ENCODE measurements around the gene MCTP1. TPM values are rescaled to one million over a fixed set of nuclear protein-coding genes. Genes with fewer than 3 reads are reported as not detected.

Gene MCTP1
- total RNA-seq, 1 donor from 2014 or later: 63.1 TPM

DNA sequence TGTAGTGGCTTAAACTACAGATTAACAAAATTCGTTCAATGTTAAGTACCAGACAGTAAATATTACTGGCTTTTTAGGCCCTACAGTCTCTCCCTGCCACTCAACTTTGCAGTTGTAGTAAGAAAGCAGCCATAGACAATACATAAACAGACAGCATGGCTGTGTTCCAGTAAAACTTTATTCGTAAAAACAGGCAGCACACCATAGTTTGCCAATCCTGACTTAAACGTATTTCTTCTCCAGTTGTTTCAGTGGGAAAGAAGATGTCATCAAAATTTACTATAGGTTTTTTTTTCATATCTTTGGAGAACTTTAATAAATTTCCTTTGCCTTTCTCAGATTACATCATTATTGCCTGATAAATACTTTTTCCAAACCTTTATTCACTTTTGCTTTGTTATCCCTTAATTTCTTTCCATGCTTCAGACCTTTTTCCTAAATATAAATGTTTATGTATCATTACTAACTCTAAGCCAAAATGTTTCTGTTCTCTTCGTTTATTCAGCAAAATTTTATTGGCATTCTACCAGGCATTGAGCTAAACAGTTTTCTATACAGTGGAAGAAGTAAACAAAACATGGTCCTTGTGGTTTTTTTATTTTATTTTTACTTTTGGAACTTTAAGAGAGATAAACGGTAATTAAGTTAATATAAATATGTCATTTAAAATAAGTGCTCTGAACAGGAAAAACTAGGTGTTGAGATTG lies 601.9 kb downstream of the MCTP1 start:
- ATAC-seq (no peak), DNase-seq (ENCODE audit: low spot score) (no peak)
- intact Hi-C loops (cut with DNase I): no loop called here

GRCh38 chr5:94675965-94676618 lies 608.8 kb downstream of the MCTP1 start:
- DNase-seq (ENCODE audit: low spot score): no peak
- intact Hi-C loops (cut with DNase I): no loop called here
- no peak for ATAC-seq

DNA sequence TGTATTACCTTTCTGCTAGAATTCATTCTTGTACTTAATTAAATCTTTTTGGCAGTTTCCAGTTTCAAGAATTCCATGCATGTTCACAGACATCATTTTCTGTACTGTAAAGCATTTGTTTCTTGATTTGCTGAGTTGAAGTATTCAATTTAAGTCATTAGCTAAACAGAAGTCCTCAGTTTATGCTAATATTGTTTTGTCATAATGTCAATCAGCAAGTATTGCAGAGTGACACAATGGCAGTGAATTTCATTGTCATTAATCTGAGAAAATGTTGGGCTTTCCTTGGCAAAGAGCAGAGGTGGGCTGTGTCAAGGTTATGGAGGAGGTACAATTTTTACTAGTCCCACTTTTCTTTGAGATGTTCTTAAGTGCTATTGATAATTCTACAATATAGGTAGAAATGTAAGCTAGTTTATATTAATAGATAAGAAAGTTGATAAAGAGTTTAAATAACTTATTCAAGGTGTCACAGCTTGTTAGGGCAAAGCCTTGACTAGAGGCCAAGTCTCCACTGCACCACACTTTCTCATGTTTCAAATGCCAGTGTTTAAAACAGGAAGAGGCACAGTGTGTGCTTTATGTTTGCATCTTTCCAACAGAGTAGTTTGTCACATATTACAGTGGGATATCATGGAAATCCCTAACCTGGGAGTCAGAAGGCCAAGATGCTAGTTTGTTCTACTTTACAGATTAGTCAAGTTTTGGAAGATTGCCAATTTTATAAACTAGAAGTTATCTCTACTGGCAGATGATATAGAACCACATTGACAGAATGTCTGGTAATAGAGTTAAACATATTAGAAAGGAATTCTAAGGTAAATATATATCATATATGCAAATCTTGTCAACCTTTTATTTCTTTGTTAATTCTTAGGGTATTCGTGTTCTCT lies 610.2 kb downstream of the MCTP1 start:
- intact Hi-C loops (cut with DNase I): no loop called here
- DNase-seq (ENCODE audit: low spot score): no peak
- ATAC-seq: no peak

DNA sequence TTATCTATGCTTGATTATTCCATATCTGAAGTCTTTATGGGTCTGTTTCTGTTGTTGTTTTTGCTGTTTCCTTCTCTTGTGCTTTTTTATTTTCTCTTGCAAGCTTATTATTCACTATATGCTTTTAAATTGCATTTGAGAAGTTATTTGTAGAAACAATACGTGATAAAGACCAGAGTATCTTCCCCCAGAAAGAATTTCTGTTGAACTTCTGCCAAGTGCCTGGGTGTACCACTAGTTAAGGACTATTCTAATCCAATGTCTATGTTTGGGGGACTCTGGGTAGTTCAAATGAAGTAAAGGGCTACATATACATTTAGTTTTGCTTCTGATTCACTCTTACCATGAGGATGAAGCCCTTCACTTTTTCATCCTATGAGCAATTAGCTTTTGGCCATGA lies 612.1 kb downstream of the MCTP1 start:
- ATAC-seq (no peak), DNase-seq (ENCODE audit: low spot score) (no peak)
- intact Hi-C loops (cut with DNase I): no loop called here

GRCh38 chr5:94670726-94671125 lies 614.2 kb downstream of the MCTP1 start:
- DNase-seq (ENCODE audit: low spot score) (no peak), ATAC-seq (no peak)
- intact Hi-C loops (cut with DNase I): no loop called here

DNA sequence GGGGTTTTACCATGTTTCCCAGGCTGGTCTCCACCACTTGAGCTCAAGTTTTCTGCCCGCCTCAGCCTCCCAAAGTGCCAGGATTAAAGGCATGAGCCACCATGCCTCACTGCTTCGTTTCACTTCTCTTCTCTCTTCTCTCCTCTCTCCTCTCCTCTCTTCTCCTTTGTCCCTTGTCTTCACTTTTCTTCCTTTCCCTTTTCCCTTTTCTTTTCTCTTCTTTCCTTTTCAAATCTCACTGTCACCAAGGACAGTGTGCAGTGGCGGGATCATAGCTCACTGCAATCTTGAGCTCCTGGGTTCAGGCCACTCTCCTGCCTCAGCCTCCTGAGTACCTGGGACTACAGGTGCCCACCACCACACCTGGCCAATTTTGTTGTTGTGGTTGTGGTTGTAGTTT lies 617.0 kb downstream of the MCTP1 start:
- intact Hi-C loops (cut with DNase I): no loop called here
- DNase-seq (ENCODE audit: low spot score): no peak
- no peak for ATAC-seq

DNA sequence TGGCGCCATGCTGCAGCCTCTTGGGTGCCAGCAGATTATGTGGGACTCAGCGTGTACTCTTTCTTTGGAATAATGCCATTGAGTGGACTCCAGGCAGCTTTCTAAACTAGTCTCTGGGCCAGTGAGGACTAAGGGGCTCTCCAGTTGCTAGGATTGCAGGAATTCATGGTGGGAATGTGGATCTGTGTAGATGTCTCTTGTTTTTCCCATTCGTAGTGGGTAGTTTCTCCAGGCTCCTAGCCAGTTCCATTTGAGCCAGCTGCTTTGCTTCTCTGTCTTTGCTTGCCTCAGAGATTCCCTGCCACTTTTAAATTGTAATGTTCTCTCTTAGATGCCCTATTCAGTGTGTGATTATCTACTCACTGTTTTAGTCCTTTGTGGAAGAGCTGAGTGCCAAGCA lies 623.8 kb downstream of the MCTP1 start:
- ATAC-seq (no peak), DNase-seq (ENCODE audit: low spot score) (no peak)
- intact Hi-C loops (cut with DNase I): no loop called here

DNA sequence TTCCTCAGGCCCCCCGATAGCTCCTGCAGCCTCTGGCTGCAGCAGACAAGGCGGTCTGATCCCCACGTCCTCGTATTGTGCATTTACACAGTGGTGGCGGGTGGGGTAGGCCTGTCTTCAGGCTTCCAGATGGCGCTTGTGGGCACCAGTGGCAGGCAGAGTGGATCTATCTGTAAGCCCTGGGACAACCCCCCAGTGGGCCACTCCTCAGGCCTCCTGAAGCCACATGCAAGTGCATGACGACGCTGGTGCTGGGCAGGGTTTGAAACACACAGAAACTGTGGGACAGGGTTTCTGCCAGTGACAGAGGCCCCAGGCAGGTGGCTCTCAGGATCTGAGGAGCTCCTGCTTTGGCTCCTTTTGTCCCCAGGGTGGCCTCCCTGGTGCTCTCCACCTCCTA lies 624.4 kb downstream of the MCTP1 start:
- DNase-seq (ENCODE audit: low spot score): no peak
- ATAC-seq: no peak
- intact Hi-C loops (cut with DNase I): no loop called here

GRCh38 chr5:94658272-94658671 lies 626.6 kb downstream of the MCTP1 start:
- intact Hi-C loops (cut with DNase I): no loop called here
- DNase-seq (ENCODE audit: low spot score): no peak
- no peak for ATAC-seq

Other genes with a start within 250 kb of the MCTP1 start
- gene FAM81B, start 106.3 kb upstream of the MCTP1 start, total RNA-seq: not detected

All from sciatic nerve (tissue), 2 donors.